ENCODE measurements around the gene PRKG1.

DNA sequence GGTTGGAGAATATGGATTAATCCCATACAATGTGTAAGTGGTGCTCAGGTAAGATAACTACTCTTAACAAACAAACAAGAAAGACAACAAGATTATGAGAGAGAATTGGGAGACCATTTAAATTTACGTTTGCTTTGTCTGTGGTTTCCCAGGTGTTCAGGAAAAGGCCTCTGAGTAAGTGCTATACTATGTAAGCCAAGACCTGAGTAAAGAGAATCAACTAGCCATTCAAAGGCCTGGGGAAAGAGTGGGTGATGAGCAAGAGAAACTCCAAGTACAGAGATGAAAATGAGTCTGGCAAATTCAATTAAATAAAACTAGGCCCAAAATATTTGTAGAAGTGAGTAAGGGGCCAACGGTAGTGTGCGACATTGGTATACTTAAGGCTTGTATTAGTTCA lies 615.2 kb downstream of the PRKG1 start:
- TF ChIP-seq EZH2 (IDR thresholded peaks at IDR 0.05; ENCODE audit: insufficient read depth, poor library complexity, severe bottlenecking) (no peak), EZH2phosphoT487 (IDR thresholded peaks at IDR 0.05; ENCODE audit: insufficient read depth, low read depth) (no peak)

Data from GM23248 (cell line).